ENCODE data around the gene RASGEF1C.

RASGEF1C gene

DNA sequence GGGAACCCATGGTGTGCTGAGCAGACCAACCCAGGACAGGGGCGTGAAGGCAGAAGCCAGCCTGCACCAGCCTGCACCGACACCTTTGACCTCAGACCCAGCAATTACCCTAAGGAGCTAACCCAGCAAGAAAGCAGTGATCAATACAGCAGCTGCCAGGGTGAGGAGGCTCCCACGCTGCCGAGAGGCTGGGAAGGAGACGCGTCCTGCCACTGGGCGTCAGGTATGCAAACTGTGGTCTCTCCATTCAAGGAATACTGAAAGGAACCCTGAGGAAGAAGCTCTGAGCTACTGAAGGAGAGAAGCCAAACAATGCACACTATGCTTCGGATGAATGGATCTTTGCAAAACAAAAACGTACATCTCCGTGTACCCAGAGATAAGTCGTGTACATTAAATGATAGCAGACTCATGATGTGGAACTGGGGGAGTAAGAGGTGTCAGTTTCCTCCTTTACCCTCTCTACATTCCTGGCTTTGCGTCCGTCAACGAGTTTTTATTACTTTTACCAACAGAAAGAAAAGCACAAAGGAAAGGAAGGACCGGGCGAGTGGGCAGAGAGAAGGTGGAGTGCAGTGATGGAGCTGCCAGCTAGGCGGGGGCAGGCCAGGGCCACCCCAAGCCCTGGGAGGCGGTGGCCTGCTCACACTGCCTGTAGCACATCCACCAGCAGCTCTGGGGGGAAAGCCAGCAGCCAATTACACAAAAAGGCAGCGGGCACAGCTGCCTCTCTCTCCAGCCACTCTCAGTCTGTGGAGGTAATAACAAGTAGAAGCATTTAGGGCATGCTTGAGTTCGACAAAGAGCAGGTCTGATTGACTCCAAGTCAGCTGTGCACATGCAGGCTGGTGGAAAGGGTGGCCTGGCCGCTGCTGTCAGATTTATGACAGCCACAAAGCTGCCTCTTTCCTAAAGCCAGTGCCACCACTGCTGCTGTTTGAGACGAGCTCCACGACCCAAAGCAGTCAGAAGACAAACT, 29.3 kb downstream of the RASGEF1C start:
- no peak for DNase-seq (ENCODE audit: extremely low read depth, low read depth)
- TF ChIP-seq, protein P1, sequence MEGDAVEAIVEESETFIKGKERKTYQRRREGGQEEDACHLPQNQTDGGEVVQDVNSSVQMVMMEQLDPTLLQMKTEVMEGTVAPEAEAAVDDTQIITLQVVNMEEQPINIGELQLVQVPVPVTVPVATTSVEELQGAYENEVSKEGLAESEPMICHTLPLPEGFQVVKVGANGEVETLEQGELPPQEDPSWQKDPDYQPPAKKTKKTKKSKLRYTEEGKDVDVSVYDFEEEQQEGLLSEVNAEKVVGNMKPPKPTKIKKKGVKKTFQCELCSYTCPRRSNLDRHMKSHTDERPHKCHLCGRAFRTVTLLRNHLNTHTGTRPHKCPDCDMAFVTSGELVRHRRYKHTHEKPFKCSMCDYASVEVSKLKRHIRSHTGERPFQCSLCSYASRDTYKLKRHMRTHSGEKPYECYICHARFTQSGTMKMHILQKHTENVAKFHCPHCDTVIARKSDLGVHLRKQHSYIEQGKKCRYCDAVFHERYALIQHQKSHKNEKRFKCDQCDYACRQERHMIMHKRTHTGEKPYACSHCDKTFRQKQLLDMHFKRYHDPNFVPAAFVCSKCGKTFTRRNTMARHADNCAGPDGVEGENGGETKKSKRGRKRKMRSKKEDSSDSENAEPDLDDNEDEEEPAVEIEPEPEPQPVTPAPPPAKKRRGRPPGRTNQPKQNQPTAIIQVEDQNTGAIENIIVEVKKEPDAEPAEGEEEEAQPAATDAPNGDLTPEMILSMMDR (IDR thresholded peaks at IDR 0.05; ENCODE audit: low read depth, low read length): no peak

DNA sequence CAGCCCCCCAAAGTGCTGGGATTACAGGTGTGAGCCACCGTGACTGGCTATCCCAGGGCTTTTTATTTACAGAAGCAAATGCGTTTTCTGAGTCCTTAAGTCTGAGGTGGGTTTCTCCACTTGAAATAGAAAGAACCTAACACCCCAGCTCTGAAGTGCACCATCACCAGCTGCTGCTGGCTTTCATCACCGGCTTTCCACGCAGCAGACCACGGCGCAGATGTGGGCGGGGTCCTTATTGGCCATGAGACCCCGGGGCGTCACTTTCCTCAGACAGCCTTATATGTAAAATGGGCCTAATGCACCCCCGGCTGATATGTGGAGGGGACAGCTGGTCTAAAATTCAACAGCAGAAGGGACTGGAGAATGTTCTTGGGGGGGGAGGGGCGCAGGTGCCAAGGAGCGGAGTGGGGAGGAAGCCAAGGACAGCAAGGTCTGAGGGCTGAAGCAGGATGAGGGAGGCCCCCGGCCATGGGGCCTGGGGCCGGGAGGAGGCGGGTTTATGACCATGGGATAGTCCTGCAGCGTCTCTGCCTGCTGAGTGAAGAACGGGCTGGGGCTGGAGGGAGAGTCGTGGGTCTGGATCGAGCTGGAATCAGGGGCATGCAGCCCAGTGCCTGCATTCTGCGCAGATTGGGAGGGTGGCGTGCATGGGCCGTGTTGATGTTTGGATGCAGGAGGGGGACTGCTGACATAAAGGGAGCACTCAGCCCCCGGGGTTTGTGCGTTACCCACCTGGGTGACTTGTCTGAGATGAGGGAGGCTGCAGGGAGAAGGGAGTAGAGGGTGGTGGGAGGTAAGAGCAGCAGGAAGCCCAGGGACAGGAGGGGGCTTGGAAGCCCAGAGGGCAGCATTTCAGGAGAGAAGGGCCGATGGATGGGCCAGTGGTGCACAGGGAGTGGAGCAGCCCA, 30.2 kb downstream of the RASGEF1C start:
- DNase-seq (ENCODE audit: extremely low read depth, low read depth): no peak
- TF ChIP-seq, protein P1 (IDR thresholded peaks at IDR 0.05; ENCODE audit: low read depth, low read length): no peak

DNA sequence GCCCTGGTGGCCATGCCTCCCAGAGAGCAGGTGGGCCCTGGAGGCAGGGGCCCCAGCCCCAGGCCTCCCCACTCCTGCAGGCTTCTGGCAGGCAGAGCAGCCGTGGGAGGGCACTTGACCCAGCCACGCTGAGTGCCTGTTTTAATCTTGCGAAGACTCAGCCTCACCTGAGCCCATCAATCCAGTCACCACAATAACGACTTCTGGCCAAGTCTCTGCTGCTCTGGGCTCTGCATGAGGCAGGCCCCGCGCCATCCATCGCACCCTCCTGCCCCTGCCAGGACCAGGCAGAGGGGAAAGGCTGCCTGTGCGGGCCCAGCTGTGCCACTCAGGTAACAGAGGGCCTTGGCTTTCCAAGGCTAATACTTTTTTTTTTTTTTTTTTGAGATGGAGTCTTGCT, 32.8 kb downstream of the RASGEF1C start:
- DNase-seq (ENCODE audit: extremely low read depth, low read depth): no peak
- TF ChIP-seq, protein P1 (IDR thresholded peaks at IDR 0.05; ENCODE audit: low read depth, low read length): no peak

DNA sequence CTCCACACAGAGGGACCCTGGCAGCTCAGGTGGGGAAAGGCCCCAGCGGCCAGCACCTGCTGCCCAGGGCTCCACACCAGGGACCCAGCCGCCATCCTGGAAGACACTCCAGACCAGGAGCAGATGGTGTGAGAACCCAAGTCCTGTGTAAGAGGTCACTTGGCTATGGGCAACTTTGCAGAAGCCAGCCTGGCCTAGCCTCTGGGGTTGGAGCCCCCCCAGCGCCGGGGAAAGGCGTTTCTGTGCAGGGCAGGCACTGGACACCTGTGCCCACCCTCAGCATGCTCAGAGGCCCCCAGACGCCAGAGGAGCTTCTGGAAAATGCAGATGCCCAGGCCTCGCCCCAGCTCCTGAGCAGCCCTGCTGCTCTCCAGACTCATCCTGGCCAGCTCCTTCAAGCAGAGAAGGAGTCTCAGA, 34.0 kb downstream of the RASGEF1C start:
- no peak for DNase-seq (ENCODE audit: extremely low read depth, low read depth)
- TF ChIP-seq, protein P1 (IDR thresholded peaks at IDR 0.05; ENCODE audit: low read depth, low read length): no peak

DNA sequence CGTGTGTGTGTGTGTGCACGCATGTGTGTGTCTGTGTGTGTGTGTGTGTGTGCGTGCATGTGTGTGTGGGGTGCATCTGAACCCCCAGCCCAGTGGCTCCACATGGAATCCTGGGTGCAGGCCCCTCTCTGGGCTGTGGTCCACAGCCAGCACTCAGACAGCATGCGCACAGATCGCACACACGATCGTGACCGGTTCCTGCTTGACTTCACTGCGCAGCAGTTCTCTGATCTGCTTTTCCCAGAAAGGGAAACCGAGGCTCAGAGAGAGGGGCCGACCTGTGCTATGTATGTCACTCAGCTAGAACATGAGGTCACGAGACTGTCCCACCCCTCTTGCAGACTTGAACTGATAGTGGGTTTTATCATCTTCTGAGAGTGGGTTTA, 34.4 kb downstream of the RASGEF1C start:
- no peak for DNase-seq (ENCODE audit: extremely low read depth, low read depth)
- TF ChIP-seq, protein P1 (IDR thresholded peaks at IDR 0.05; ENCODE audit: low read depth, low read length): no peak

DNA sequence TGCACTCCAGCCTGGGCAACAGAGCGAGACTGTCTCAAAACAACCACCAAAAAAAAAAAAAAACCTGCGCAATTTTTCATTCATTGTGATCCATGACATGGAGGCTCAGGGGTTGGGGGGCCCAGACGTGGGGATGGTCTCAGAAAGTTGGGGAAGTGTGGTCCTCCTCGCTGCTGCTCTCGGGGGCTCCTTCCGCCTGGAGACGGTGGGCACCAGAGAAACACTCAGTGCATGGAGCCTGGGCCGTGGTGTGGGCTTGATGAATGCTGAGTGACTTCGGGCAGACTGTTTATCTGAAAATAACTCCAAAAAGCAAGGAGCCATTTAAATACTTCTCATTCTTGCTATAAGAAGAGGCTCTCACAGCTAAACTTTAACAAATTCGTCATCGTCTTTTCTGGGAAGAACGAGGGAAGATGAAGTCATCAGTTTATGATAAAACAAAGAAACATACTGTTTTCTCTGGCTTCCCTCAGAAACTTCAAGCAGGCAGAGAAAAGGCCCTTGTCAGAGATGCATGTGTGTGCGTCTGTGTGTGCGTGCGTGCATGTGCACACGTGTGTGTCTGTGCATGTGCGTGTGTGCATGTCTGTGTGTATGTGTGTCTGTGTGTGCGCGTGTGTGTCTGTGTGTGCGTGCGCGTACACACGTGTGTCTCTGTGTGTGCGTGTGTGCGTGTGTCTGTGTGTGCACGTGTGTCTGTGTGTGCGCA, 35.0 kb downstream of the RASGEF1C start:
- no peak for DNase-seq (ENCODE audit: extremely low read depth, low read depth)
- TF ChIP-seq, protein P1 (IDR thresholded peaks at IDR 0.05; ENCODE audit: low read depth, low read length): no peak
